Activated CD8-positive, alpha-beta T cell treated with anti-CD3 and anti-CD28 coated beads, Interleukin-2, amount 10 ng/mL, durations not matched to agents 7 days and 5 days (primary cell): ENCODE results near the gene ZBTB8A. TPM values are rescaled to one million over a fixed set of nuclear protein-coding genes. Genes with fewer than 3 reads are reported as not detected.
A peak's percentile ranks its signal among the peaks of the same experiment; 100 is the strongest.

Experiments
- ATAC-seq: fragments of 150-1000 bp; cut with Tn5 transposase; one replicate; pipeline ENCODE4 v1.10.0; 2021; ENCODE audit warnings: moderate library complexity
- CTCF ChIA-PET: fragments of 350-600 bp; sonication (Branson Sonifier 250); formaldehyde crosslinking; loops from one replicate; lab custom pipeline; 2021; ENCODE audit warnings: antibody characterized with exemption; lab: Charles Lee
- POLR2A ChIA-PET: fragments of 350-600 bp; sonication (Branson Sonifier 250); formaldehyde crosslinking; loops from one replicate; lab custom pipeline; 2021; ENCODE audit warnings: antibody characterized with exemption; lab: Charles Lee
- DNase-seq: peaks from one replicate; pipeline ENCODE4 v3.0.0-alpha.2; 2020
- H3K27ac Mint-ChIP-seq: one replicate; pipeline ENCODE4 v1.8.0; 2021; ENCODE audit warnings: mild to moderate bottlenecking, mixed read lengths
- H3K27me3 Mint-ChIP-seq: one replicate; pipeline ENCODE4 v1.8.0; 2021; ENCODE audit warnings: low read depth, mixed read lengths
- H3K36me3 Mint-ChIP-seq: one replicate; pipeline ENCODE4 v1.8.0; 2021; ENCODE audit warnings: low read depth, mixed read lengths
- H3K4me1 Mint-ChIP-seq: one replicate; pipeline ENCODE4 v1.8.0; 2021; ENCODE audit warnings: low read depth, mixed read lengths
- H3K4me3 Mint-ChIP-seq: one replicate; pipeline ENCODE4 v1.8.0; 2021; ENCODE audit warnings: mild to moderate bottlenecking, mixed read lengths
- H3K9me3 Mint-ChIP-seq: one replicate; pipeline ENCODE4 v1.8.0; 2022; ENCODE audit warnings: mixed read lengths; ENCODE audit not compliant: insufficient read depth
- total RNA-seq, 2 experiments: library from RNA; stranded (reverse); gene quantifications; one replicate each; pipeline ENCODE4 v1.2.3, GENCODE V29; 2021

ZBTB8A gene
- total RNA-seq, 2 experiments from 2014 or later, result 0.11 to 0.18 TPM

DNA sequence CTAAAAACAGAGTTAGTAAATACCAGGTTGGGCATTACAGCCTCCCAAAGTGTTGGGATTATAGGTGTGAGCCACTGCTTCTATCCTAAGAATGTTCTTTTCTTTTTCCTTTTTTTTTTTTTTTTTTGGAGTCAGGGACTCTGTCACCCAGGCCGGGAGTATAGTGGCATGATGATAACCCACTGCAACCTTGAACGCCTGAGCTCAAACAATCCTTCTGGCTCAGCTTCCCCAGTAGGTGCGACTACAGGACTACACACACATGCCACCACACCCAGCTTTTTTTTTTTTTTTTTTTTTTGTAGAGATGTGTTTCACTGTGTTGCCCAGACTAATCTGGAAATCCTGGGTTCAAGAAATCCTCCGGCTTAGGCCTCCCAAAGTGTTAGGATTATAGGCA, 105.2 kb downstream of the ZBTB8A start:
- H3K36me3 Mint-ChIP-seq, result peaks cover 18% of the 10 kb centered on the region
- ChIA-PET CTCF (no interaction called here), POLR2A (no interaction called here)
- H3K27me3 Mint-ChIP-seq, result no peaks in the 10 kb centered on the region
- no peak overlapping the region for H3K4me3 Mint-ChIP-seq
- DNase-seq (no peak), ATAC-seq (no peak)
- H3K4me1 Mint-ChIP-seq, result peaks cover 12% of the 10 kb centered on the region
- H3K9me3 Mint-ChIP-seq, result no peaks in the 10 kb centered on the region
- no peak overlapping the region for H3K27ac Mint-ChIP-seq

DNA sequence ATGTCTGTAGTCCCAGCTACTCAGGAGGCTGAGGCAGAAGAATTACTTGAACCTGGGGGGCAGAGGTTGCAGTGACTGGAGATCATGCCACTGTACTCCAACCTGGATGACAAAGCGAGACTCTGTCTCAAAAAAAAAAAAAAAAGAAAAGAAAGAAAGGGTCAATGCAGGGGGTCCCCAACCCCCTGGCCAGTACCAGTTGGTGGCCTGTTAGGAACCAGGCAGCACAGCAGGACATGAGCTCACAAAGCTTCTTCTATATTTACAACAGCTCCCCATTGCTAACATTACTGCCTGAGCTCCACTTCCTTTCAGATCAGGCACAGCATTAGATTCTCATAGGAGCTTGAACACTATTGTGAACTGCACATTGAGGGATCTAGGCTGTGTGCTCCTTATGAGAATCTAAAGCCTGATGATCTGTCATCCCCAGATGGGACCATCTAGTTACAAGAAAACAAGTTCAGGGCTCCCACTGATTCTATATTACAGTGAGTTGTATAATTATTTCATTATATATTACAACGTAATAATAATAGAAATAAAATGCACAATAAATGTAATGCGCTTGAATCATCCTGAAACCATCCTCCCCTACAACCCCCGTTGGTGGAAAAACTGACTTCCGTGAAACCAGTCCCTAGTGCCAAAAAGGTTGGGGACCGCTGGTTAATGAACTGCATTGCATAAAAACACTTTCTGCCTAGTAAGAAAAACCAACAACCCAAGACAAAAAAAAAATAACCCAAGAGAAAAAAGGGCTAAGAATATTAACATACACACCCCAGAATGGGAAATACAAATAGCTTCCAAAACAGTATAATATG, 108.3 kb downstream of the ZBTB8A start:
- Mint-ChIP-seq H3K36me3 (peaks cover 35% of the 10 kb centered on the region), H3K4me1 (peaks cover 17% of the 10 kb centered on the region), H3K27me3 (no peaks in the 10 kb centered on the region), H3K27ac (no peak overlapping the region), H3K4me3 (peak overlapping the region; percentile 1), H3K9me3 (no peaks in the 10 kb centered on the region)
- ChIA-PET POLR2A (interaction anchor here (0.6 kb wide), 2 partner anchors 25 to 863 kb away, joined by 3 read pairs; no protein-coding TSS in a partner anchor), CTCF (interaction anchor here (1.5 to 1.8 kb wide), 2 partner anchors 65 to 127 kb away, joined by 4 to 5 read pairs; no protein-coding TSS in a partner anchor)
- DNase-seq (no peak), ATAC-seq (no peak)

DNA sequence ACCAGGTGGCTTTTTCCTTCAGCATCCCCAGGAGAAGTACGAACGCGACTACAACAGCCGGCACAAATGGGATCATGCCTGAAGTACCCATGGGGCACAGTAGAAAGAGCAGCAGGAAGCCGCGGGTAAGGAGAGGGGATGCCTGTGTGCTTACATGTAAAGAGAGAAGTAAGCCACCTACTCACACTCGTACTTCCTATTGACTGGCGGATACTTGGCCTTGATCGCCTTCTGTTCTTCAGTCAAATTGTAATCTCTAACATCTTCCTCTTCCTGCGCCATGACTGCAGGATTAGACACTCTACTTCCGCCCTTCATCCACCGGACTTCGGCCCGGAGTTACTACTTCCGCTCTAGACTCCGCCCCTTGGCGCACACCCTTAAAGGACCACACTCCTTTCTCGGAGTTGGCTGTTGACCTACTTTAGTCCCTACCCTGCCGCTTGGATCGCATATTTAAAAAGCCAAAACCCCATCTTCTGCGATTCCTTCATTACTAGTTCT, 111.1 kb downstream of the ZBTB8A start, which contains the start of gene ZBTB8OS:
Gene ZBTB8OS, minus strand, starts transcription at position 303 of the 504 bp plus-strand sequence. Its CDS starts 21 bp downstream, at position 282.
- peaks cover 39% of the 10 kb centered on the region for H3K4me1 Mint-ChIP-seq

DNA sequence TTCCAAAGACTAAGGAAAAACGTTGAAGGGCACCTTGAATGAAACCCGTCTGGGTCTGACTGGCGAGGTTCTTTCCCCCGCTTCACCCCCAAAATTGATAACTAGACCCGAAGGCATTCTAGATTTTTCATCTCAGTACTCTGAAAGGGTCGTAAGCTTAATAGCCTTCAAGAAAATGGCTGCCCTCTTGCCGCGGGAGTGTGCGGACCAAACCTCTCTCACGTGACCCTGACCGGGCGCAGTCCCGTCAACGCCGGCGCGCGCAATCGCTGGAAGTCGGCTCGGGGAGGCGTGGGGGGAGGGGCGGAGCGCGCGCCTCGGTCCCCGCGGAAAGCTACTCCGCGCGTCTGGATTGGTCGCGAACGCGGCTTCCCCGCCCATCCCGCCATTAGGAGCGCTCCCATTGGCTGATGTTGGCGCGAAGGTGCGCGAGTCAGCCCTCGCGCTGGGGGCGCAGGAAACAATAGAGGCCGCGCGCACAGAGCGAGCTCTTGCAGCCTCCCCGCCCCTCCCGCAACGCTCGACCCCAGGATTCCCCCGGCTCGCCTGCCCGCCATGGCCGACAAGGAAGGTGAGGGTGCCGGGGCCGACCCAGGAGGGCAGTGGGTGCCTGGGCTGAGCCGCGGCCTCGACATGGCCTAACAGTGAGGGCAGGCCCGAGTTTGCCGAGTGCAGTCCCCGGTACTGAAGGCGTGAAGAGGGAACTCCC, 111.7 kb downstream of the ZBTB8A start, which contains the start of gene RBBP4:
Gene RBBP4, plus strand, starts transcription at position 457 of the 709 bp plus-strand sequence. Its CDS starts 99 bp downstream, at position 556.
- H3K27me3 Mint-ChIP-seq, result no peaks in the 10 kb centered on the region
- ChIA-PET POLR2A (interaction anchor here (0.7 to 2.0 kb wide), 18 partner anchors 10 to 403 kb away, joined by 3 to 16 read pairs (median 3); partner anchors contain the start of genes LCK, S100PBP and YARS1), CTCF (interaction anchor here (0.7 to 1.4 kb wide), 6 partner anchors 10 to 395 kb away, joined by 3 to 9 read pairs (median 3); no protein-coding TSS in a partner anchor)
- no peaks in the 10 kb centered on the region for H3K9me3 Mint-ChIP-seq
- H3K36me3 Mint-ChIP-seq, result peaks cover 56% of the 10 kb centered on the region
- peak within 1 kb of the TSS; percentile 98 for H3K4me3 Mint-ChIP-seq
- DNase-seq (peak; percentile 98), ATAC-seq (peak; percentile 92)
- H3K4me1 Mint-ChIP-seq, result peaks cover 45% of the 10 kb centered on the region
- H3K27ac Mint-ChIP-seq, result peak within 1 kb of the TSS; percentile 99

More for the DNA sequence above, 111.1 kb downstream of the ZBTB8A start, which contains the start of gene ZBTB8OS:
- Mint-ChIP-seq H3K27me3 (no peaks in the 10 kb centered on the region), H3K9me3 (no peaks in the 10 kb centered on the region), H3K36me3 (peaks cover 53% of the 10 kb centered on the region), H3K27ac (peak within 1 kb of the TSS; percentile 99), H3K4me3 (peak within 1 kb of the TSS; percentile 98)
- ATAC-seq (peak; percentile 76), DNase-seq (peak; percentile 93)
- POLR2A ChIA-PET, result interaction anchor here (0.7 to 2.0 kb wide), 13 partner anchors 12 to 399 kb away, joined by 3 to 16 read pairs (median 3); partner anchors contain the start of genes LCK, S100PBP and YARS1
- CTCF ChIA-PET, result interaction anchor here (0.7 to 1.4 kb wide), 5 partner anchors 23 to 201 kb away, joined by 3 to 9 read pairs (median 3); no protein-coding TSS in a partner anchor

DNA sequence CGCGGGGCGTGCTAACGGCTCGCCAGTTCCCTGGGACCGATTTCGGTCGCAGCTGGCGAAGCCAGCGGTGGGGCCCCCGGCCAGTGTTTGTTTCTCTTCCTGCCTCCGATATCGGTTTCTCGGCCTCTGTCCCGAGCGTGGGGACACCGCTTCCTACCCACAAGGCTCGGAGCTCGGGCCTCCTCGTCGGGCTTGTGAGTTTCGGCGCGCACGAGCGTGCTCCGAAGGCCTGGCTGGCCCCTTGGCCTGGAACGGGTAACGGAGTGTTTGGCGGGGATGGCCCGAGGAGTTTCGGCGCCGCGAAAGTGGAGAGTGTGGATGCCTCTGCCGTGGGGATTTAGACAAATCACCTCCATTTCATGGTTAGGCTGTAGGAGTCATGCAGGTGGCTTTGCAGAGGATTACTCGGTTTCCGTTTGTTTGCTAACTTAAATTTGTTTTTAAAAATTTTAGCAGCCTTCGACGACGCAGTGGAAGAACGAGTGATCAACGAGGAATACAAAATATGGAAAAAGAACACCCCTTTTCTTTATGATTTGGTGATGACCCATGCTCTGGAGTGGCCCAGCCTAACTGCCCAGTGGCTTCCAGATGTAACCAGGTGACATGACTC, 112.3 kb downstream of the ZBTB8A start:
- Mint-ChIP-seq H3K27ac (peak overlapping the region; percentile 99), H3K27me3 (no peaks in the 10 kb centered on the region), H3K4me1 (peaks cover 47% of the 10 kb centered on the region), H3K36me3 (peaks cover 57% of the 10 kb centered on the region), H3K9me3 (no peaks in the 10 kb centered on the region), H3K4me3 (peak overlapping the region; percentile 98)
- ChIA-PET POLR2A (interaction anchor here (0.7 to 2.0 kb wide), 17 partner anchors 9 to 404 kb away, joined by 3 to 16 read pairs (median 3); partner anchors contain the start of genes S100PBP and YARS1), CTCF (interaction anchor here (0.9 to 1.4 kb wide), 5 partner anchors 9 to 396 kb away, joined by 3 to 9 read pairs (median 3); no protein-coding TSS in a partner anchor)
- ATAC-seq (peak; percentile 7), DNase-seq (no peak)

DNA sequence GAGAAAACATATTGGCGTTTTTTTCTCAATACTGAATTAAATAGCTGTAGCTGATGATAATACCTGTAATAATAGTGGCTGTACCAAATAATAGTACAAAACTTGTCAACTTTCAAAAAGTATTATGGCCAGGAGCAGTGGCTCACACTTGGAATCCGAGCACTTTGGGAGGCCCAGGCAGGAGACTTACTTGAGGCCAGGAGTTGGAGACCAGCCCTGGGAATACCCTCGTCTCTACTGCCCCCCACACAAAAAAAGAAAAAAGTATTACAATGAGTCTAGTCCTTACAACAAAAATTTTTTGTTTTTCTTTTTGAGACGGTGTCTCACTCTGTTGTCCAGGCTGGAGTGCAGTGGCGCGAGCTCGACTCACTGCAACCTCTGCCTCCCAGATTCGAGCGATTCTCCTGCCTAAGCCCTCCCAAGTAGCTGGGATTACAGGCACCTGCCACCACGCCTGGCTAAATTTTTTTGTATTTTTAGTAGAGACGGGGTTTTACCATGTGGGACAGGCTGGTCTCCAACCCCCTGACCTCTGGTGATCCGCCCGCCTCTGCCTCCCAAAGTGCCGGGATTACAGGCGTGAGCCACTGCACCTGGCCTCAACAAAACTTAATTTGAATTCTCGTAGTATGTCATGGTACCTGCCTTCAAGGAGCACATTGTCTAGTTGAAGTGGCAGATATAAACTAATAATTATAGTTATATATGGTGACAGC, 113.2 kb downstream of the ZBTB8A start:
- Mint-ChIP-seq H3K27me3 (no peaks in the 10 kb centered on the region), H3K36me3 (peaks cover 65% of the 10 kb centered on the region), H3K4me1 (peaks cover 52% of the 10 kb centered on the region), H3K9me3 (no peaks in the 10 kb centered on the region), H3K4me3 (peak overlapping the region; percentile 98), H3K27ac (peak overlapping the region; percentile 99)
- POLR2A ChIA-PET, result interaction anchor here (1.0 to 2.0 kb wide), 4 partner anchors 10 to 39 kb away, joined by 3 to 5 read pairs (median 3); no protein-coding TSS in a partner anchor
- CTCF ChIA-PET, result interaction anchor here (1.3 to 1.5 kb wide), 2 partner anchors 8 to 132 kb away, joined by 3 read pairs; no protein-coding TSS in a partner anchor
- DNase-seq (no peak), ATAC-seq (no peak)

Other genes with a start within 250 kb of the ZBTB8A start
- gene HDAC1, start 247.3 kb upstream of the ZBTB8A start, total RNA-seq, result 100 to 1,000 TPM; 219 to 227 TPM
- gene MARCKSL1, start 203.2 kb upstream of the ZBTB8A start, total RNA-seq, result 10 to 100 TPM; 23.1 to 26.1 TPM
- 1 to 10 TPM; 2.6 to 3.2 TPM for gene FAM229A, start 176.9 kb upstream of the ZBTB8A start, total RNA-seq
- under 1 TPM in 1 of 2 experiments, not detected in 1; 0.21 TPM for gene TSSK3, start 176.9 kb upstream of the ZBTB8A start, total RNA-seq
- gene BSDC1, start 145.0 kb upstream of the ZBTB8A start, total RNA-seq, result 10 to 100 TPM; 37.3 to 38.5 TPM
- gene ZBTB8B, start 74.4 kb upstream of the ZBTB8A start, total RNA-seq, result not detected
- 10 to 100 TPM; 50.5 to 54.1 TPM for gene ZBTB8OS, start 111.1 kb downstream of the ZBTB8A start, total RNA-seq
- 100 to 1,000 TPM; 290 to 298 TPM for gene RBBP4, start 111.8 kb downstream of the ZBTB8A start, total RNA-seq
- not detected for gene SYNC, start 163.3 kb downstream of the ZBTB8A start, total RNA-seq